Testis (tissue), 3 donors: ENCODE measurements around the gene SPATA13. TPM values are rescaled to one million over a fixed set of nuclear protein-coding genes. Genes with fewer than 3 reads are reported as not detected.
A peak's percentile ranks its signal among the peaks of the same experiment; 100 is the strongest.

Experiments
- DNase-seq: peaks from one replicate; pipeline ENCODE4 v3.0.0-alpha.2; 2019
- H3K27ac ChIP-seq, 2 donors: fragments of 200-600 bp; sonication (generic); one replicate each; pipeline ENCODE4 v1.5.1; 2019
- H3K27me3 ChIP-seq: fragments of 200-600 bp; sonication (generic); one replicate; pipeline ENCODE4 v1.5.1; 2019
- H3K36me3 ChIP-seq: fragments of 200-600 bp; sonication (generic); one replicate; pipeline ENCODE4 v1.5.1; 2017; ENCODE audit warnings: low read depth; ENCODE audit errors: missing control alignments
- H3K4me1 ChIP-seq: fragments of 200-600 bp; sonication (generic); one replicate; pipeline ENCODE4 v1.5.1; 2019
- H3K4me3 ChIP-seq, 2 donors: fragments of 200-600 bp; sonication (generic); one replicate each; pipeline ENCODE4 v1.5.1; 2017 to 2019
- H3K9me3 ChIP-seq: fragments of 200-600 bp; sonication (generic); one replicate; pipeline ENCODE4 v1.5.1; 2017
- CTCF ChIP-seq, 3 experiments: fragments of 450-650 bp in 2 of 3; fragments of 200-600 bp in 1 of 3; sonication (generic) in 1 of 3; IDR thresholded peaks; one replicate each; pipeline ENCODE4 v1.5.1; 2016 to 2019; ENCODE audit warnings: antibody characterized with exemption in 3 of 3, mild to moderate bottlenecking in 2 of 3, moderate library complexity in 1 of 3
- POLR2A ChIP-seq: fragments of 450-650 bp; IDR thresholded peaks from one replicate; pipeline ENCODE4 v1.6.1; 2017; ENCODE audit warnings: antibody characterized with exemption, mild to moderate bottlenecking, moderate library complexity
- WGBS, 2 donors: methylation state at CpG; one replicate each; pipeline ENCODE4 v1.1.5; 2018; 5-methylcytosine and 5-hydroxymethylcytosine counted together
- intact Hi-C: fragments of 100-400 bp; cut with DNase I; formaldehyde crosslinking; loops from one replicate; pipeline ENCODE4 v1.15.1; 2023; ENCODE audit warnings: low total_unique reads
- polyA plus RNA-seq: library from polyadenylated mRNA; stranded (reverse); fragments of 350-450 nt; fragmentation: Illumina TruSeq; extraction: RNeasy Lipid Tissue Mini Kit (QIAGEN cat#74804); gene quantifications from one replicate; pipeline ENCODE4 v1.2.3, GENCODE V29; 2014; ENCODE audit warnings: low read depth, low replicate concordance; ENCODE audit not compliant: insufficient read depth
- total RNA-seq, 2 donors: library from RNA; depleted of rRNA; stranded (reverse); fragments of >200 nt; gene quantifications; one replicate each; pipeline ENCODE4 v1.2.3, GENCODE V29; 2016

SPATA13 gene
- total and polyA plus RNA-seq, 3 donors from 2014 or later, result 12.9 to 35.6 (median 30.6) TPM

- no peaks in the 10 kb centered on the region for H3K9me3 ChIP-seq
- no peaks in the 10 kb centered on the region for H3K27me3 ChIP-seq
- TF ChIP-seq POLR2A, result no peak
- no peak for TF ChIP-seq CTCF (IDR thresholded peaks at IDR 0.05)
- H3K36me3 ChIP-seq, result no peaks in the 10 kb centered on the region
- intact Hi-C loops, result no loop called here
- no peak overlapping the region for H3K27ac ChIP-seq
- DNase-seq, result no peak
- H3K4me1 ChIP-seq, result peaks cover 10% of the 10 kb centered on the region
- no peak overlapping the region for H3K4me3 ChIP-seq
- WGBS, 2 donors, result 69 to 75% methylated on average over 2 of the region's 2 CpGs
Measured at GRCh38 chr13:24173795-24174194, 13.3 kb downstream of the SPATA13 start.

- H3K27me3 ChIP-seq, result no peaks in the 10 kb centered on the region
- H3K9me3 ChIP-seq, result no peaks in the 10 kb centered on the region
- H3K4me1 ChIP-seq, result peaks cover 10% of the 10 kb centered on the region
- H3K4me3 ChIP-seq, result no peak overlapping the region
- intact Hi-C loops, result no loop called here
- TF ChIP-seq CTCF (IDR thresholded peaks at IDR 0.05) (no peak), POLR2A (no peak)
- no peak overlapping the region for H3K27ac ChIP-seq
- no peaks in the 10 kb centered on the region for H3K36me3 ChIP-seq
- DNase-seq, result no peak
- 84% methylated on average over 4 of the region's 4 CpGs for WGBS, 2 donors
Measured at GRCh38 chr13:24175847-24176246, 15.3 kb downstream of the SPATA13 start.

- peak; percentile 49 for DNase-seq
- H3K27ac ChIP-seq, result no peak overlapping the region
- WGBS, 2 donors, result 75 to 77% methylated on average over 8 of the region's 8 CpGs
- H3K4me3 ChIP-seq, result no peak overlapping the region
- H3K27me3 ChIP-seq, result no peaks in the 10 kb centered on the region
- peaks cover 10% of the 10 kb centered on the region for H3K4me1 ChIP-seq
- H3K36me3 ChIP-seq, result no peaks in the 10 kb centered on the region
- H3K9me3 ChIP-seq, result no peaks in the 10 kb centered on the region
- no peak for TF ChIP-seq POLR2A
- TF ChIP-seq CTCF (IDR thresholded peaks at IDR 0.05), result no peak
- intact Hi-C loops, result no loop called here
Measured at GRCh38 chr13:24176351-24177101, 16.0 kb downstream of the SPATA13 start.

- H3K9me3 ChIP-seq, result no peaks in the 10 kb centered on the region
- no peak overlapping the region for H3K27ac ChIP-seq
- H3K4me3 ChIP-seq, result no peak overlapping the region
- H3K4me1 ChIP-seq, result peaks cover 11% of the 10 kb centered on the region
- TF ChIP-seq CTCF (IDR thresholded peaks at IDR 0.05) (no peak), POLR2A (no peak)
- H3K36me3 ChIP-seq, result no peaks in the 10 kb centered on the region
- H3K27me3 ChIP-seq, result no peaks in the 10 kb centered on the region
- WGBS, 2 donors, result 93 to 97% methylated on average over 2 of the region's 2 CpGs
- DNase-seq, result no peak
- intact Hi-C loops, result no loop called here
Measured at GRCh38 chr13:24178847-24179485, 18.4 kb downstream of the SPATA13 start.
